NT2/D1 (cell line): ENCODE data around the gene SV2A.

Source experiments
- SUZ12 ChIP-seq: IDR thresholded peaks from 2 replicates; pipeline ENCODE4 v1.6.1; 2011; ENCODE audit not compliant: insufficient read length, insufficient read depth; ENCODE audit errors: extremely low read depth
- YY1 ChIP-seq: IDR thresholded peaks from 2 replicates; pipeline ENCODE4 v1.6.1; 2011; ENCODE audit not compliant: insufficient read length, insufficient read depth
- ZNF274 ChIP-seq: IDR thresholded peaks from 2 replicates; pipeline ENCODE4 v1.6.1; 2011; ENCODE audit warnings: mild to moderate bottlenecking, low read depth, low read length

DNA sequence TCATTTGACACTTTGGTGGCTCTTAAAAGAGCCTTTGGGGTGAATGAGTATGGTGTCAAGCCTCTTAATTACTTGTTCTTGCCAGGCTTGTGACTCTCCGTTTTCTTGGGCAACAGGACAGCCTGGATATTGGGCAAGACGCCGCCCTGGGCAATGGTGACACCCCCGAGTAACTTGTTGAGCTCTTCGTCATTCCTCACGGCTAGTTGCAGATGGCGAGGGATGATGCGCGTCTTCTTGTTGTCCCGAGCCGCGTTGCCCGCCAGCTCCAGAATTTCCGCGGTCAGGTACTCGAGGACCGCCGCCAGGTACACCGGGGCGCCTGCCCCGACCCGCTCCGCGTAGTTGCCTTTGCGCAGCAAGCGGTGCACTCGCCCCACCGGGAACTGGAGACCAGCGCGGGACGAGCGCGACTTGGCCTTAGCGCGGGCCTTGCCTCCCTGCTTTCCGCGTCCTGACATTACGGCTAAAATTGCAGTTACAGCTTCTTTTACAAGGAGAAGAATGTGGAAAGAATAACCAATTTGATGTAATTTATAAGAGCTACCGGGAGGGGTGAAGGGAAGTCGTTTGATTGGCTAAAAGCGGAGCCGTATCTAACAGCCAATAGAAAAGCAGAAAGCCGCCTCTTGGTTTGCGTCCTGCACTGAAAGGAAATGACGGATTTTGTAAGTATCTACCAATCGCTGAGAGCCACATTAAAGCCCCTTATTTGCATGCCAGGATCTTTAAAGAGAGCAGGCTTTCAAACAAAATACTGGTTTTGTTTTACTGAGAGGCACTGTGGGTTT lies 30.0 kb downstream of the SV2A start:
- TF ChIP-seq YY1: no peak
- TF ChIP-seq ZNF274: no peak
- no peak for TF ChIP-seq SUZ12
